ENCODE measurements around the gene KLHL30.

Gene KLHL30

DNA sequence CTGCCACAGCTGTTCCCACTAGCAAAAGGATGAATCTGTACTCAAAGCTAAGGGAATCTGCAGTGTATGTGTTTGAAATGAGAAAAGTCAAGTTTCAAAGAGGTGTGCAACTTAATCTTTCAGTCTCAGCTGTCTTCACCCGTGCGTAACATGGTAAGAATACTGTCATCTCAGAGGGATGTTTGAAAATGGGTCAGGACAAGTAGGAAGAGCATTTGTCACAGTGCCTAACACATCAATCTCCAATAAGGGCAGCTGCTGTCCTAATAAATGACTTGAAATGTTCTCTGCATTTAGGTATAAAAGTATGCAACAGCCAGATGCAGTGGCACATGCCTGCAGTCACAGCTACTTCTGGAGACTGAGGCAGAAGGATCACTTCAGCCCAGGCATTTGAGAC is 52.0 kb downstream of the KLHL30 start:
- Histone ChIP-seq H3K9ac (ENCODE audit: low read depth in 1 of 2, low read length in 2 of 2) (no peak overlapping the region), H3K36me3 (ENCODE audit: control insufficient read depth in 2 of 2, insufficient read depth in 2 of 2, low read length in 2 of 2) (peaks cover 57 to 66% of the 10 kb centered on the region in 2 donors), H3K9me3 (ENCODE audit: control insufficient read depth in 2 of 2, low read length in 2 of 2) (no peaks in the 10 kb centered on the region), H3K27ac (ENCODE audit: low read depth in 2 of 2, low read length in 2 of 2) (no peak overlapping the region), H3K4me3 (ENCODE audit: low read length in 2 of 2) (no peak overlapping the region), H3K27me3 (ENCODE audit: control insufficient read depth in 2 of 2, insufficient read depth in 2 of 2, low read length in 2 of 2) (no peaks in the 10 kb centered on the region), H3K4me1 (ENCODE audit: control insufficient read depth in 2 of 2, insufficient read depth in 2 of 2, low read length in 2 of 2) (no peaks in the 10 kb centered on the region)

Measured in mucosa of rectum (tissue), 2 donors.